Activated T-cell treated with anti-CD3 and anti-CD28 coated beads, Interleukin-2, amount 50 U/mL, for 48 hours (primary cell): ENCODE measurements around the gene AKR1B15.
A peak's percentile ranks its signal among the peaks of the same experiment; 100 is the strongest.
"Not testable (repeated sequence)": the region's sequence is repeated elsewhere in the genome, so short reads cannot be mapped to it uniquely, and the experiment has no call there.

Experiments used
- DNase-seq, 2 experiments: peaks; one replicate each; pipeline ENCODE4 v3.0.0-alpha.2; 2020

AKR1B15 gene

DNA sequence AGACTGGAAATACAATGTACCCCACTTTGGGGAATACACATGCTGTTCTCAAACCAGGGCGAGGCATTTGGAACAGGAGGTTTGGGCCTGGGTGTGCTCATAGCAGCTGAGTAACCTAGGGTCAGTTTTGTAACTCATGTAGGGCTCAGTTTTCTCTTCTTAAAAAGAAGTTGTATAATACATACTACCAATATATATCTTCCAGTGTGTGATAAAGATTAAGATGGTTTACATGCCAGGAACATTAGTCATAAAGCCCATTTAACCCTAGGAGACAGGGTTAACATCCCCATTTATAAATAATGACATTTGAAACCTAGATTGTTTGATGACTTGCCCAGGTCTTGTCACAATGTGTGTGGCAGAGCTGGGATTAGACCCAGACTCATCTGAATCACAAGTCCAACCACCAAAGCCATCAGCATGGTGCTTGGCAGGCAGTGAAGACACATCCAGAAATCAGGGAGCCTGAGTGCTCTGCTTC, 15.6 kb upstream of the AKR1B15 start:
- DNase-seq, result no peak

DNA sequence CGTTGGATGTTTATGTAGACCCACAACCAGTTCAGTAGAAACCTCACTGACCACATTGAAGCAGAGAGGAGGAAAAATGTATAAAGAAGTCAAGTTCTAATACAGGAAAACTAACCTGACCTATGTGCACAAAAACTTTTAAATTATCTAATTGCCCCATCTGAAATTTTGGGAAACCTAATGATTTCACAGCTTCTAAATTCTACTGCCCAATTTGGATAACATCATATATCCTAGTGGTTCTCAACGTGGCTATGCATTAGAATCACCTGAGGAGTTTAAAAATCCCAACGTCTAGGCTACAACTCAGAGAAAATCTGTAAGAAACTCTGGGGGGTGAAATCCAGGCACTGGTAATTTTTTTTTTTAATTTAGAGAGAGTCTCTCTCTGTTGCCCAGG, 14.3 kb upstream of the AKR1B15 start:
- DNase-seq, result no peak

- no peak for DNase-seq
These were observed 13.5 kb upstream of the AKR1B15 start for GRCh38 chr7:134535272-134535918.

DNA sequence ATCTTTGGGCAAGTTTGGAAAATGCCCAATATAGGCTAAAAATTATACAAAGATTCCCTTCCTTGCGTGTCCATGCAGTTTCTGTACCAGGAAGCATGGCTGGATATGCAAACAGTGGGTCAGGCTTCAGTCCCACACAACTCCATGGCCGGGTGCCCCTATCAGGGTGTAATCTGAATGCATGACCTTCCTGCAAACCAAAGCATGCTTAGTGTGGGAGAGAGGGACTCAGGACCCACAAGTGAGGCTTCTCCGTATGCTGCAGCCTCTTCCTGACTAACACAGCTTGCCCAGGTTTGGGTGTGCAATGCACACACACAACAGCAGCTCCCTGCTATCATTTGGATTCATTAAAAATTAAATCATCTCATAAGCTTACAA, 13.0 kb upstream of the AKR1B15 start:
- no peak for DNase-seq

GRCh38 chr7:134536558-134536957, 12.4 kb upstream of the AKR1B15 start:
- not testable (repeated sequence) for DNase-seq

- not testable (repeated sequence) for DNase-seq
These were observed 11.6 kb upstream of the AKR1B15 start for GRCh38 chr7:134537273-134537781.

DNA sequence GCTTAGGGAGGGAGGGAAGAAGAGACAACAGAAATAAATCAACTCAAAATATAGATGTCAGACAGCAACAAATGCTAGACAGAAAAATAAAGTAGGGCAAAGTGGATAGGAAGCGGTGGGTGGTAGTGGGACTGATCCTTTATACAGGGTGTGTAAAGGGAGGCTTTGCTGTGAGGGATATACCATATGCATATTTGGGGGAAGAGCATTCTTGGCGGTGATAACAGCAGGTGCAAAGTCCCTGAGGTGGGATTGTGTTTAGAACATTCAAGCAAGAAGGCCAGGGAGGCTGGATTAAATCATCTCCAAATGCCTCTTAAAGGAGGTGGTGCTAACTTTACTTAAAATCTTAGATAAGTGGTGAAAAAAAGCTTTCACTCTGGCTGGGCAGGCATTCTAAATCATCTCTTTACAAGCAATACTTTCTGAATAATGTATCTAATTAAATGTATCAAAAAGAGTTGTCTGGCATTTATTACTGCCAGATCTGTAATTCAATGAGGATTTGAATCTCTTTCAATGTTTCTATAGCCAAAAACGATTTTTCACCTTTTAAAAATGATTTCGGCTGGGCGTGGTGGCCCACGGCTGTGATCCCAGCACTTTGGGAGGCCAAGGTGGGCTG, 9.4 kb upstream of the AKR1B15 start:
- no peak for DNase-seq

DNA sequence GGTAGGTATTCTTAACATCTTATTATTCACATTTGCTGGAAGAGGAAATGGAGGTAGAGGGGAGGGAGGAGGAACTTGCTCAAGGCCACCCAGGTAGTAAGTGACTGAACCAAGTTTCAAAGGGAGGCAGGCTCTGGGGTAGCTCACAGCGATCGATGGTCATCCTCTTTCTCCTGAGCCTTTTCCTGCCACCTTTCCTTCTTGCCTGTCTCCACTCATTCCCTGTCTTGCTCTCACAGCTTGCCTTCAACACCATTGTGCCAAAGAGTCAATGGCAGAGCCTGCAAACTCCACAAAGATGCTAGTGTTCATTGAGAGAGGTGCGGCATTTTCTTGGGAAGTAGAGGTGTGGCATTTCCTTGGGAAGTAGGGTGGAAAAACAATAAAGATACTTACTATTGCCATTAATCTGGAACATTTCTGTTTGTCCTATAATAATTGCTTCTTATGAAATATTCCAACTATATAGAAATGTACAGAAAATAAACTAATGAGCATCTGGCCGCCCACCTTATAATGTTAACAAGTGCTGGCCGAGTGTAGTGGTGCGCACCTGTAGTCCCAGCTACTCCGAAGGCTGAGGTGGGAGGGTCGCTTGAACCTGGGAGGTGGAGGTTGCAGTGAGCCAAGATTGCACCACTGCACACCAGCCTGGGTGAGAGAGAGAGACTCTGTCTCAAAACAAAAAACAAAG, 7.3 kb upstream of the AKR1B15 start:
- not testable (repeated sequence) for DNase-seq

DNA sequence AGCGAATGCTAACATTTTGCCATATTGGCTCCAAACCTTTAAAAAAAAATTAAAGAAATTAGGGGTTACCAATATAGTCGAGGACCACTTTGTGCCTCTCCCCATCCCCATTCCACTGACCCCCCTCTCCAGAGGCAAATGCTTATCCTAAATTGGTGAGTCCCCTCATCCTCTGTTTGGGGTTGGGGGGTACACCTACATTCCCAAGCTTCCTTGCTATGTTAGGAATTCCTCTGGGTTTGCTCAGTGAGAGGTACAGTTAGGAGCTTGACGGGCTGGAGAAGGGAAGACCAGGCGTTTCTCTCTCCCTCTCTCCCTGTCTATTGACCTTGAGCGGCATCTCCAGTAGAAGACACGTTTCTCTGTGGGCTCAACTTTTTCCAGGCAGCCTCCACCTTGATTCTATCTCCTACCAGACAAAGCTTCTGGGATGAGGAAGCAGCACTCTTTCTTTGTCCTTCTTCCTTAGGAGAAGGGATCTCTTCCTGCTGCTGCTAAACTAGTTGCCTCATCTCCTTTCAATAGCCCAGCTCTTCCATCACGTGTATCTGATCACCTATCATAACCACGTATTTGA, 6.6 kb upstream of the AKR1B15 start:
- DNase-seq, result no peak

DNA sequence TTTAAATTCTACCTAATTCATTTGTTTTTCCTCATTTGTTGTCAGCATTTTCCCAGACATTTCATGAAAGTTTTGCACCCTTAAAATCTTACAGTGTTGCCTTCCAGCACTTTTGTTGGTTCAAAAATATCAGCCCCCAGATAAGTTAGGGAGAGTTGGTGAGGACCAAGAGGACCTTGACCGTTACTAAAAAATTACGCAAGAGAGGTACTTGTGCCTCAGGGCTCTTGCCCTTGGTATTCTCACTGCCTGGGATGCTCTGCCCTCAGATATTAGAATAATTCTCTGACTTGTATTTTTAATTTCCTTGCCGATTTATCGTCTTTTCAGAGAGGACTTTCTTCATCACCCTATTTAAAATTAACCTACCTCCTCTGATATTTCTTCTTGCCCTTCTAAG, 3.5 kb upstream of the AKR1B15 start:
- no peak for DNase-seq

- DNase-seq, result no peak
These were observed 3.0 kb upstream of the AKR1B15 start for GRCh38 chr7:134545918-134546317.

DNA sequence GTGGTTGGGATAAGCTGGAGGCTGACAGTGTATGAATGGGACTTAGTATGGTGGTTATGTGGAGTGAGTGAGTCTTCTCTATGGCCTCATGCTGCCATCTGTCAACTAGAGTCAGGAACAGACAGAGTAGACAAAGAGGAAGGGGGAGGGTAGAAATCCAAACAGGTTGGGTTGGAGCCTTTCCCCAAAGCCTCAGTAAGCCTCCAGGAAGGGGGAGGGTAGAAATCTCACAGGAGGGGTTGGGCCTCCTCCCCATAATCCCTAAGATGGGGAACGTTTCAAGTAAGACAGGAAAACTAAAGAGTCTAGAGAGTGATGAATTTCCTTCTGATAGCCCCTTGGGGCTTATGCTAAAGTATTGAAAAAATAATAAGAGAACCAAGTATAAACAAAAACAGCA, 2.0 kb upstream of the AKR1B15 start:
- DNase-seq, result no peak

- DNase-seq, result peak; percentile 78 to 79
These were observed 1.4 kb upstream of the AKR1B15 start for GRCh38 chr7:134547397-134548054.

GRCh38 chr7:134549366-134549765, 456 bp downstream of the AKR1B15 start:
- no peak for DNase-seq

- no peak for DNase-seq
These were observed 3.2 kb downstream of the AKR1B15 start for GRCh38 chr7:134552105-134552504.

GRCh38 chr7:134553976-134554375, 5.1 kb downstream of the AKR1B15 start:
- DNase-seq, result no peak

DNA sequence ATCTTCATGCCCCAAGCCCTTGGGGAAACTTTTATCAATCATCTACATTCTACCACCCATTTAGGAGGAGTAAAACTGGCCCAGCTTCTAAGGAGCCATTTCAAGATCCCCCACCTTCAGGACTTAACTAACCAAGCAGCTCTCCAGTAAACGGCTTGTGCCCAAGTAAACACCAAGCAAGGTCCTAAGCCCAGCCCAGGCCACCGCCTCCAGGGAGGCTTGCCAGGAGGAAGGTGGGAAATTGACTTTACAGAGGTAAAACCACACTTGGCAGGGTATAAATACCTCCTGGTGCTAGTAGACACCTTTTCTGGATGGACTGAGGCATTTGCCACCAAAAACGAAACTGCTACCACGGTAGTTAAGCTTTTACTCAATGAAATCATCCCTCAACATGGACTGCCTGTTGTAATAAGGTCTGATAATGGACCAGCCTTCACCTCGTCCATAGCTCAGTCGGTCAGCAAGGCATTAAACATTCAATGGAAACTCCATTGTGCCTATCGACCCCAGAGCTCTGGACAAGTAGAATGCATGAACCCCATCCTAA, 5.6 kb downstream of the AKR1B15 start:
- no peak for DNase-seq

- no peak for DNase-seq
These were observed 8.5 kb downstream of the AKR1B15 start for GRCh38 chr7:134557391-134557790.

DNA sequence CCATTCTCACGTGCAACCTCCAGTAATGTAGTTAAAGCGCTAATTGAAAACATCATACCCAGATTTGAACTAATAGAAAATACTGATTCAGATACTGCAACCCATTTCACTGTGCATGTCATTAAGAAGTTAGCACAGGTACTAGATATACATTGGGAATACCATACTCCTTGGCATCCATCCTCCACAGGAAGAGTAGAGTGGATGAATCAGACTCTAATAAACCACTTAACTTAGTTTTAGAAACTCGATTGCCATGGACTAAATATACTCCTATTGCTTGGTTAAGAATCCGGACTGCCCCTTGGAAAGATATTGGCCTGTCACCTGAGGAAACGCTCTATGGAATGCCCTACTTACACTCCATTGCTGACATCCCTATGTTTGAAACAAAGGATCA, 9.5 kb downstream of the AKR1B15 start:
- DNase-seq, result no peak

DNA sequence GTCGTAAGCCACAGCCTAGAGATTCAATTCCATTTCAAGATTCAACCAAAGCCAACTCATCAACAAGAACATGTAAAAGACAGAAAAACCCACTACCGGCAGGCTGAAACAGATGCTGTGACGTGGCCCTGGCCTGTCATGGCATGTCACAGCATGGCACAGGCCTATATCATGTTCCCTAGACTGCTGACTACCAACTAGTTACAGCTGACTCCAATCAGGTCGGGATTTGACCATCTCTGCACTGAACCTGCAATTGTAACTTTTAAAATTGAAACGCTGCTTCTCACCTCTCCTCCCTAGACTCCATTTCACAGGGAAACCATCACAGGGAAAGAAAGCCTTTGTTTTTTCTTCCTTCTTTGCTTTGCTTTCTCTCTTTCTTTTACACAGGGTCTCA, 12.7 kb downstream of the AKR1B15 start:
- not testable (repeated sequence) for DNase-seq

- no peak for DNase-seq
These were observed 13.2 kb downstream of the AKR1B15 start for GRCh38 chr7:134562136-134562535.

DNA sequence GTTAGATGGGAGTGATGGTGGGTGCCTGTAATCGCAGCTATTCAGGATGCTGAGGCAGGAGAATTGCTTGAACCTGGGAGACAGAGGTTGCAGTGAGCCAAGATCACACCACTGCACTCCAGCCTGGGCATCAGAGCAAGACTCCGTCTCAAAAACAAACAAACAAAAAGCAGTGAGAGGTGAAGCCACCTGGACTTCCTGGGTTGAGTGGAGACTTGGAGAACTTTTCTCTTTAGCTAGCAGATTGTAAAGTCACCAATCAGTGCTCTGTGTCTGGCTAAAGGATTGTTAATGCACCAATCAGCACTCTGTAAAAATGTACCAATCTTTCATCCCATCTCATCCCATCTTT, 14.5 kb downstream of the AKR1B15 start:
- not testable (repeated sequence) for DNase-seq

DNA sequence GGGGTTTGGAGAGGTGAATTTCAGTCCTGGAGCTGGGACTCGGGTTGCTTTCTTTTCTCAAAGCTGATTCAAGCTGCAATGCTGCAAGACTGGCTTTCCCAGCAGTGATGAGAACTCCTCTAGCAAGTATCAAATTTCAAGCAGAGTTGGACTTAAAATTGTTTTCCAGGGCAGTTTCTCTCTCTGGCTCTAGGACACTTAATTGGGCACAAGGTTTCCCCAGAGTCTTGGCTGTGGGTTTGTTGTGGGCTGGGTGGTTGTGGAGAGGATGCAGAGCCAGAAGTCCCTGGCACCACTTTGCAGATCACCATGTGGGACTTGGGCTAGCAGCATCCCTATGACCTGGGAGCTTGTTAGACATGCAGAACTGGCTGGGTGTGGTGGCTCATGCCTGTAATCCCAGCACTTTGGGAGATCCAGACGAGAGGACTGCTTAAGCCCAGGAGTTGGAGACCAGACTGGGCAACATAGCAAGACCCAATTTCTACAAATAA, 16.8 kb downstream of the AKR1B15 start:
- no peak for DNase-seq
